ENCODE results near the gene CDK14.

DNA sequence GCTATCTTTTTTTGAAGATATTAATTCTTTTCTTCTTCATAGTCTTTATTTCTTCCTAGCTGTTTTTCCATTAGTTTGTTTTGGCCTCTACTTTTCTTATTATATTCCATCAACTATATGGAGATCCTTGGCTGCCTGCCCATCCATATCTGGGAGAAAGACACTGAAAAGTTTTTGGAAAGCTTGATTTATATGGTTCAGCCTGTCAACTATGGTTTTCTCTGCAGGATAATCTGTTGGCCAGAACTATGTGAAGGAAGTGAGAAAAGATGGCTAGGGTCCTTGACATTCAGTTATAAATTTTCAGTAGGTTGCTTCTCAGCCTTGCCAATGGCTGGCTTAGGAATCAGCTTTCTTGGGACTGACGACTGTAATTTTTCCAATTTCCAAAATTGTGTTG, 10.0 kb upstream of the CDK14 start:
- no peak for TF ChIP-seq POLR2A (IDR thresholded peaks at IDR 0.05)
- TF ChIP-seq, protein P1, sequence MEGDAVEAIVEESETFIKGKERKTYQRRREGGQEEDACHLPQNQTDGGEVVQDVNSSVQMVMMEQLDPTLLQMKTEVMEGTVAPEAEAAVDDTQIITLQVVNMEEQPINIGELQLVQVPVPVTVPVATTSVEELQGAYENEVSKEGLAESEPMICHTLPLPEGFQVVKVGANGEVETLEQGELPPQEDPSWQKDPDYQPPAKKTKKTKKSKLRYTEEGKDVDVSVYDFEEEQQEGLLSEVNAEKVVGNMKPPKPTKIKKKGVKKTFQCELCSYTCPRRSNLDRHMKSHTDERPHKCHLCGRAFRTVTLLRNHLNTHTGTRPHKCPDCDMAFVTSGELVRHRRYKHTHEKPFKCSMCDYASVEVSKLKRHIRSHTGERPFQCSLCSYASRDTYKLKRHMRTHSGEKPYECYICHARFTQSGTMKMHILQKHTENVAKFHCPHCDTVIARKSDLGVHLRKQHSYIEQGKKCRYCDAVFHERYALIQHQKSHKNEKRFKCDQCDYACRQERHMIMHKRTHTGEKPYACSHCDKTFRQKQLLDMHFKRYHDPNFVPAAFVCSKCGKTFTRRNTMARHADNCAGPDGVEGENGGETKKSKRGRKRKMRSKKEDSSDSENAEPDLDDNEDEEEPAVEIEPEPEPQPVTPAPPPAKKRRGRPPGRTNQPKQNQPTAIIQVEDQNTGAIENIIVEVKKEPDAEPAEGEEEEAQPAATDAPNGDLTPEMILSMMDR (IDR thresholded peaks at IDR 0.05): no peak
- TF ChIP-seq EP300 (IDR thresholded peaks at IDR 0.05): no peak
